ENCODE data around the gene HIP1. TPM values are rescaled to one million over a fixed set of nuclear protein-coding genes. Genes with fewer than 3 reads are reported as not detected.

HIP1 gene
- total RNA-seq, 1 donor from 2014 or later = 12.4 TPM

DNA sequence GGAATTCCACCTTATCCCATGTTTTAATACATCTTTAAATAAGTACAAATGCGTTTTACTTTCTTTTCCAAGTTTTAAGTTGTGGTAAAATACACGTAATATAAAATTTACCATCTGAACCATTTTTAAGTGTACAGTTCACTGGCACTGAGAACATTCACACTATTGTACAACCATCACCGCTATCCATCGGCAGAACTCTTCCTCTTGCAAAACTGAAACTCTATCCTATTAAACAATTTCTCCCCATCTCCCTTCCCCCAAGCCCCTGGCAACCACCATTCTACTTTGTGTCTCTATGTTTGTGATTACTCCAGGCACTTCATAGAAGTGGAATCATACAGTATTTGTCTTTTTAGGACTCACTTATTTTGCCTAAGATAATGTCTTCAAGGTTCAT is 33.8 kb downstream of the HIP1 start:
- no peak for DNase-seq (ENCODE audit: low read depth)
- Histone ChIP-seq H3K36me3 (ENCODE audit: control insufficient read depth, insufficient read depth, low read length) (no peaks in the 10 kb centered on the region), H3K4me3 (ENCODE audit: low read depth, low read length) (no peak overlapping the region), H3K27me3 (ENCODE audit: control insufficient read depth, insufficient read depth, low read length) (no peaks in the 10 kb centered on the region)
- TF ChIP-seq, protein P1, sequence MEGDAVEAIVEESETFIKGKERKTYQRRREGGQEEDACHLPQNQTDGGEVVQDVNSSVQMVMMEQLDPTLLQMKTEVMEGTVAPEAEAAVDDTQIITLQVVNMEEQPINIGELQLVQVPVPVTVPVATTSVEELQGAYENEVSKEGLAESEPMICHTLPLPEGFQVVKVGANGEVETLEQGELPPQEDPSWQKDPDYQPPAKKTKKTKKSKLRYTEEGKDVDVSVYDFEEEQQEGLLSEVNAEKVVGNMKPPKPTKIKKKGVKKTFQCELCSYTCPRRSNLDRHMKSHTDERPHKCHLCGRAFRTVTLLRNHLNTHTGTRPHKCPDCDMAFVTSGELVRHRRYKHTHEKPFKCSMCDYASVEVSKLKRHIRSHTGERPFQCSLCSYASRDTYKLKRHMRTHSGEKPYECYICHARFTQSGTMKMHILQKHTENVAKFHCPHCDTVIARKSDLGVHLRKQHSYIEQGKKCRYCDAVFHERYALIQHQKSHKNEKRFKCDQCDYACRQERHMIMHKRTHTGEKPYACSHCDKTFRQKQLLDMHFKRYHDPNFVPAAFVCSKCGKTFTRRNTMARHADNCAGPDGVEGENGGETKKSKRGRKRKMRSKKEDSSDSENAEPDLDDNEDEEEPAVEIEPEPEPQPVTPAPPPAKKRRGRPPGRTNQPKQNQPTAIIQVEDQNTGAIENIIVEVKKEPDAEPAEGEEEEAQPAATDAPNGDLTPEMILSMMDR (IDR thresholded peaks at IDR 0.05; ENCODE audit: insufficient read depth, low read length, poor library complexity, severe bottlenecking) = no peak

DNA sequence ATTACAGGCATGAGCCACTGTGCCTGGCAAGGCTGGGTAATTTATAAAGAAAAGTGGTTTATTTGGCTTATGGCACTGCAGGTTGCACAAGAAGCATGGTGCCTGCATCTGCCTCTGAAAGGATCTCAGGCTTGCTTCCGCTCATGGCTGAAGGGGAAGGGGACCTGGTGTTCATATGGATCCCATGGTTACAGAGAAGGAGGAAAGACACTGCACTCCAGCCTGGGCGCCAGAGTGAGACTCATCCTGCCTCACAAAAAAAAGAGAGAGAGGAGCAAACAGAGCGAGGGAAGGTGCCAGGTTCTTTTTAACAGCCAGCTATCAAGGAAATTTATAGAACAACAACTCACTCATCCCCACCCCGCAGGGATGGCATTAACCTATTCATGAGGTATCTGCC is 36.2 kb downstream of the HIP1 start:
- Histone ChIP-seq H3K27me3 (ENCODE audit: control insufficient read depth, insufficient read depth, low read length) (no peaks in the 10 kb centered on the region), H3K4me3 (ENCODE audit: low read depth, low read length) (no peak overlapping the region), H3K36me3 (ENCODE audit: control insufficient read depth, insufficient read depth, low read length) (no peaks in the 10 kb centered on the region)
- TF ChIP-seq, protein P1 (IDR thresholded peaks at IDR 0.05; ENCODE audit: insufficient read depth, low read length, poor library complexity, severe bottlenecking) = no peak
- no peak for DNase-seq (ENCODE audit: low read depth)

DNA sequence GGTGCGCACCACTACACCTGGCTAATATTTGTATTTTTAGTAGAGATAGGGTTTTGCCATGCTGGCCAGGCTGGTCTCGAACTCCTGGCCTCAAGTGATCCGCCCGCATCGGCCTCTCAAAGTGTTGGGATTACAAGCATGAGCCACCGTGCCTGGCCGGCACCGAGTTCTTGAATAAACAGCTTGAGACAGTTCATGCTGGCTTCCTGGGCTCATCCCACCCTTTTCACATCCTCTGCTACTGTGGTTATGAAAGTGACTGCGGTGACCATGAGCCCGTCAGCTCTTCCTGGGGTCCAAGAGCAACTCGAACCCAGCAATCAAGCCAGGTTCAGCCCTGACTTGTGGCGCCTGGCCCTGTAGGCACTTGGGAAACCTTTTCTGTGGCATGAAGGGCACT is 38.7 kb downstream of the HIP1 start:
- Histone ChIP-seq H3K27me3 (ENCODE audit: control insufficient read depth, insufficient read depth, low read length) (no peaks in the 10 kb centered on the region), H3K36me3 (ENCODE audit: control insufficient read depth, insufficient read depth, low read length) (no peaks in the 10 kb centered on the region), H3K4me3 (ENCODE audit: low read depth, low read length) (no peak overlapping the region)
- TF ChIP-seq, protein P1 (IDR thresholded peaks at IDR 0.05; ENCODE audit: insufficient read depth, low read length, poor library complexity, severe bottlenecking) = no peak
- no peak for DNase-seq (ENCODE audit: low read depth)

DNA sequence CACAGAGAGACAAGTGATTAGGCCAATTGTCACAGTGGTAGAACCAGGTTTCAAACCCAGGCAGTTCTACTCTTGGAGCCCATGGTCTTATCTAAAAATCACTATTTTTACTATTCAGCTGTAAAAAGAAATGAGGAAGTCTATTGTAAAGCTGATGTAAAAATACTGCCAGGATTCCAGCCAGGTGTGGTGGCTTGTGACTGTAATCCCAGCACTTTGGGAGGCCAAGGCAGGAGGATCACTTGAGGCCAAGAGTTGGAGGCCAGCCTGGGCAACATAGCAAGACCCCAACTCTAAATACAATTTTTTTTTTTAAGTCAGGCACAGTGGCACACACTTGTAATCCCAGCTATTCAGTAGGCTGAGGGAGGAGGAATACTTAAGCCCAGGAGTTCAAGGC is 40.4 kb downstream of the HIP1 start:
- H3K27me3 ChIP-seq (ENCODE audit: control insufficient read depth, insufficient read depth, low read length) = no peaks in the 10 kb centered on the region
- TF ChIP-seq, protein P1 (IDR thresholded peaks at IDR 0.05; ENCODE audit: insufficient read depth, low read length, poor library complexity, severe bottlenecking) = no peak
- H3K4me3 ChIP-seq (ENCODE audit: low read depth, low read length) = no peak overlapping the region
- DNase-seq (ENCODE audit: low read depth) = no peak
- H3K36me3 ChIP-seq (ENCODE audit: control insufficient read depth, insufficient read depth, low read length) = no peaks in the 10 kb centered on the region

DNA sequence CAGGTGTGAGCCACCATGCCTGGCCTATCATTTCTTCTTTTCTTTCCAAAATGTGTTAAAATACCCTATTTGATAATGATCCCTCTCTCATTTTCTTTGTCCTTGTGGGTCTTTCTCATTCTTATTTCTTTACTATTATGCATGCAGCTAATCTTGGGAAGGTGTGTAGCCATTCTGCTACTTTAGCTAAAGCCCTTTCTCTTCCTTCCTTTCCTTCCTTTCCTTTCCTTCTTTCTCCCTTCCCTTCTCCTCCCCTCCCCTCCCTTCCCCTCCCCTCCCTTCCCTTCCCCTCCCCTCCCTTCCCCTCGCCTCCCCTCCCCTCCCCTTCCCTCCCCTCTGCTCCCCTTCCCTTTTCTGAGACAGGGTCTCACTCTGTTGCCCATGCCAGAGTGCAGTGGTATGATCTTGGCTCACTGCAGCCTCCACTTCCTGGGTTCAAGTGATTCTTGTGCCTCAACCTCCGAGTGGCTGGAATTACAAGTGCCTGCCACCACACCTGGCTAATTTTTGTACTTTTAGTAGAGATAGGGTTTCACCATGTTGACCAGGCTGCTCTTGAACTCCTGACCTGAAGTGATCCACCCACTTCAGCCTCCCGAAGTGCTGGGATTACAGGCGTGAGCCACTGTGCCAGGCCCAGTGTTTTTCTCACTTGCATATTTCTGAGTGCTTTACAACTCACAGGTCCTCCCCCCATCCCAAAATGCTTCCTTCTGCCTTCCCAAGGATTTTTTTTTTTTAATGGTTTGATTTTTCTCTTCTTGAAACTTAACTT is 42.3 kb downstream of the HIP1 start:
- TF ChIP-seq, protein P1 (IDR thresholded peaks at IDR 0.05; ENCODE audit: insufficient read depth, low read length, poor library complexity, severe bottlenecking) = no peak
- Histone ChIP-seq H3K36me3 (ENCODE audit: control insufficient read depth, insufficient read depth, low read length) (no peaks in the 10 kb centered on the region), H3K27me3 (ENCODE audit: control insufficient read depth, insufficient read depth, low read length) (no peaks in the 10 kb centered on the region), H3K4me3 (ENCODE audit: low read depth, low read length) (no peak overlapping the region)
- DNase-seq (ENCODE audit: low read depth) = no peak

All from kidney epithelial cell (primary cell).